CD4-positive, alpha-beta memory T cell (primary cell): ENCODE data around the gene KLC4. TPM values are rescaled to one million over a fixed set of nuclear protein-coding genes. Genes with fewer than 3 reads are reported as not detected.

Source experiments
- CTCF ChIA-PET: fragments of 350-600 bp; sonication (Branson Sonifier 250); formaldehyde crosslinking; loops from one replicate; lab custom pipeline; 2021; ENCODE audit warnings: inconsistent platforms; ENCODE audit not compliant: partially characterized antibody; lab: Charles Lee
- POLR2A ChIA-PET: fragments of 350-600 bp; sonication (Branson Sonifier 250); formaldehyde crosslinking; loops from one replicate; lab custom pipeline; 2021; ENCODE audit not compliant: partially characterized antibody; lab: Charles Lee
- DNase-seq, 5 donors: peaks; one replicate each; pipeline versions ENCODE4 v3.0.0 to v3.0.0-alpha.2; 2020 to 2022; ENCODE audit warnings: mixed read lengths in 1 of 5
- H3K27ac ChIP-seq: one replicate; pipeline ENCODE4 v1.7.0; 2013; ENCODE audit warnings: low read depth, low read length
- H3K27me3 ChIP-seq: 2 replicates; pipeline ENCODE4 v1.7.0; 2013; ENCODE audit warnings: mild to moderate bottlenecking, low read length, moderate library complexity; ENCODE audit not compliant: insufficient read depth
- H3K36me3 ChIP-seq: 2 replicates; pipeline ENCODE4 v1.7.0; 2013; ENCODE audit warnings: mild to moderate bottlenecking, low read length, moderate library complexity; ENCODE audit not compliant: insufficient read depth
- H3K4me1 ChIP-seq: 2 replicates; pipeline ENCODE4 v1.7.0; 2013; ENCODE audit warnings: mild to moderate bottlenecking, low read length, moderate library complexity; ENCODE audit not compliant: insufficient read depth
- H3K4me3 ChIP-seq, 2 donors: one replicate each; pipeline ENCODE4 v1.7.0; 2013; ENCODE audit warnings: low read length in 2 of 2, mild to moderate bottlenecking in 1 of 2
- H3K9me3 ChIP-seq, 2 donors: one replicate each; pipeline ENCODE4 v1.7.0; 2013; ENCODE audit warnings: low read length in 2 of 2, control low read depth in 1 of 2; ENCODE audit not compliant: control insufficient read depth in 1 of 2
- H3K27ac Mint-ChIP-seq, 7 donors: one replicate each; pipeline ENCODE4 v1.8.0; 2020 to 2021; ENCODE audit warnings: mixed read lengths in 7 of 7, mild to moderate bottlenecking in 6 of 7, inconsistent platforms in 3 of 7, moderate library complexity in 3 of 7
- H3K27me3 Mint-ChIP-seq, 2 donors: one replicate each; pipeline ENCODE4 v1.8.0; 2020 to 2021; ENCODE audit warnings: mixed read lengths in 2 of 2
- H3K36me3 Mint-ChIP-seq, 2 donors: one replicate each; pipeline ENCODE4 v1.8.0; 2020 to 2021; ENCODE audit warnings: mixed read lengths in 2 of 2, inconsistent platforms in 1 of 2, mild to moderate bottlenecking in 1 of 2
- H3K4me1 Mint-ChIP-seq, 4 donors: one replicate each; pipeline ENCODE4 v1.8.0; 2020 to 2021; ENCODE audit warnings: mixed read lengths in 4 of 4, mild to moderate bottlenecking in 1 of 4
- H3K4me3 Mint-ChIP-seq, 8 donors: one replicate each; pipeline ENCODE4 v1.8.0; 2020 to 2021; ENCODE audit warnings: mixed read lengths in 8 of 8, mild to moderate bottlenecking in 7 of 8, moderate library complexity in 6 of 8, inconsistent platforms in 3 of 8
- H3K9me3 Mint-ChIP-seq, 8 donors: one replicate each; pipeline ENCODE4 v1.8.0; 2020 to 2021; ENCODE audit warnings: mixed read lengths in 8 of 8, mild to moderate bottlenecking in 5 of 8, inconsistent platforms in 3 of 8, moderate library complexity in 1 of 8
- intact Hi-C: fragments of 100-400 bp; cut with micrococcal nuclease; formaldehyde crosslinking; loops from one replicate; pipeline ENCODE4 v1.15.1; 2023
- polyA plus RNA-seq, 2 donors: library from polyadenylated mRNA; unstranded; fragments of 300-500 nt; fragmentation: Illumina TruSeq; gene quantifications; one replicate each; pipeline ENCODE4 v1.2.3, GENCODE V29; 2021
- total RNA-seq, 2 experiments: library from RNA; stranded (reverse); gene quantifications; one replicate each; pipeline ENCODE4 v1.2.3, GENCODE V29; 2021

The KLC4 gene
- total and polyA plus RNA-seq, 4 experiments from 2014 or later: 9.7 to 57.0 (median 31.6) TPM

DNA sequence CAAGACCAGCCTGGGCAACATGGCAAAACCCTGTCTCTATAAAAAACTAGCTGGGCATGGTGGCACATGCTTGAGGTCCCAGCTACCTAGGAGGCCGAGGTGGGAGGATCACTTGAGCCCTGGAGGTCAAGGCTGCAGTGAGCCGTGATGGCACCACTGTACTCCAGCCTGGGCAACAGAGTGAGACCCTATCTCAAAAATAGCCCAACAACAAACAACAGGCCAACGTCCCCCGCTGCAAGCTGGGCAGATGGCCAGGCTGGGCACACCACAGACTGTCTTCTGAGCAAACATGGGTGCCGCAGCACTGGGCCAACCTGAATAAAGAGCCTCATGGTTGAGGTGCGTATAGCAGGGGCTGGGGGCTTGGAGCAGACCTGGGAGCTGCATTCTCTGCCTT, 65.0 kb downstream of the KLC4 start:
- Histone ChIP-seq H3K36me3 (no peaks in the 10 kb centered on the region), H3K9me3 (no peaks in the 10 kb centered on the region), H3K4me3 (no peak overlapping the region), H3K4me1 (no peaks in the 10 kb centered on the region), H3K27ac (no peak overlapping the region), H3K27me3 (no peaks in the 10 kb centered on the region)
- Mint-ChIP-seq H3K36me3 (no peaks in the 10 kb centered on the region), H3K27ac (no peak overlapping the region), H3K4me3 (no peak overlapping the region), H3K9me3 (no peaks in the 10 kb centered on the region), H3K27me3 (peaks cover 0 to 2% of the 10 kb centered on the region in 2 donors), H3K4me1 (no peaks in the 10 kb centered on the region)
- no peak for DNase-seq
- intact Hi-C loops: no loop called here
- ChIA-PET CTCF (no interaction called here), POLR2A (no interaction called here)

Other genes with a start within 250 kb of the KLC4 start
- 10 to 100 TPM; 89.2 to 89.8 TPM for gene RPL7L1, start 180.0 kb upstream of the KLC4 start, total RNA-seq
- 10 to 100 TPM; 39.6 to 82.2 TPM for gene RPL7L1, start 180.0 kb upstream of the KLC4 start, polyA plus RNA-seq
- gene PTCRA, start 143.6 kb upstream of the KLC4 start, total RNA-seq: not detected
- not detected for gene PTCRA, start 143.6 kb upstream of the KLC4 start, polyA plus RNA-seq
- gene CNPY3, start 130.2 kb upstream of the KLC4 start, total RNA-seq: 10 to 100 TPM; 83.4 to 86.7 TPM
- 10 to 100 TPM; 92.7 to 95.8 TPM for gene CNPY3, start 130.2 kb upstream of the KLC4 start, polyA plus RNA-seq
- gene GNMT, start 98.9 kb upstream of the KLC4 start, total RNA-seq: 1 to 10 TPM; 1.1 to 1.2 TPM
- under 1 TPM in 1 of 2 donors, not detected in 1; 0.36 TPM for gene GNMT, start 98.9 kb upstream of the KLC4 start, polyA plus RNA-seq
- gene PEX6, start 80.5 kb upstream of the KLC4 start, total RNA-seq: 10 to 100 TPM; 38.9 to 40.5 TPM
- gene PEX6, start 80.5 kb upstream of the KLC4 start, polyA plus RNA-seq: 10 to 100 TPM; 14.5 TPM
- gene PPP2R5D, start 75.1 kb upstream of the KLC4 start, total RNA-seq: 10 to 100 TPM; 36.6 to 38.0 TPM
- gene PPP2R5D, start 75.1 kb upstream of the KLC4 start, polyA plus RNA-seq: 10 to 100 TPM; 22.3 to 30.8 TPM
- gene MEA1, start 45.7 kb upstream of the KLC4 start, total RNA-seq: 10 to 100 TPM; 36.2 to 36.3 TPM
- 100 to 1,000 TPM in 1 of 2 donors, 10 to 100 TPM in 1; 84.7 to 110 TPM for gene MEA1, start 45.7 kb upstream of the KLC4 start, polyA plus RNA-seq
- gene KLHDC3, start 45.4 kb upstream of the KLC4 start, total RNA-seq: 10 to 100 TPM; 66.6 to 67.9 TPM
- gene KLHDC3, start 45.4 kb upstream of the KLC4 start, polyA plus RNA-seq: 100 to 1,000 TPM in 1 of 2 donors, 10 to 100 TPM in 1; 78.3 to 131 TPM
- 10 to 100 TPM; 56.5 to 58.7 TPM for gene RRP36, start 38.0 kb upstream of the KLC4 start, total RNA-seq
- gene RRP36, start 38.0 kb upstream of the KLC4 start, polyA plus RNA-seq: 10 to 100 TPM; 65.5 to 77.0 TPM
- gene CUL7, start 5.8 kb upstream of the KLC4 start, total RNA-seq: 10 to 100 TPM; 13.7 to 13.9 TPM
- gene CUL7, start 5.8 kb upstream of the KLC4 start, polyA plus RNA-seq: 1 to 10 TPM; 2.1 to 3.8 TPM
- 10 to 100 TPM; 55.3 to 56.5 TPM for gene MRPL2, start 197 bp upstream of the KLC4 start, total RNA-seq
- 10 to 100 TPM; 37.9 to 51.6 TPM for gene MRPL2, start 197 bp upstream of the KLC4 start, polyA plus RNA-seq
- gene PTK7, start 16.7 kb downstream of the KLC4 start, total RNA-seq: under 1 TPM; 0.26 to 0.42 TPM
- under 1 TPM in 1 of 2 donors, not detected in 1; 0.08 TPM for gene PTK7, start 16.7 kb downstream of the KLC4 start, polyA plus RNA-seq
- gene SRF, start 111.6 kb downstream of the KLC4 start, total RNA-seq: 10 to 100 TPM; 23.7 to 25.0 TPM
- gene SRF, start 111.6 kb downstream of the KLC4 start, polyA plus RNA-seq: 1 to 10 TPM; 2.3 to 7.5 TPM
- gene CUL9, start 122.6 kb downstream of the KLC4 start, total RNA-seq: 10 to 100 TPM; 93.8 to 95.2 TPM
- gene CUL9, start 122.6 kb downstream of the KLC4 start, polyA plus RNA-seq: 10 to 100 TPM in 1 of 2 donors, 1 to 10 TPM in 1; 8.3 to 16.0 TPM
- 10 to 100 TPM; 32.8 to 34.8 TPM for gene DNPH1, start 169.8 kb downstream of the KLC4 start, total RNA-seq
- 100 to 1,000 TPM in 1 of 2 donors, 10 to 100 TPM in 1; 93.5 to 159 TPM for gene DNPH1, start 169.8 kb downstream of the KLC4 start, polyA plus RNA-seq
- gene TTBK1, start 183.8 kb downstream of the KLC4 start, total RNA-seq: under 1 TPM in 1 of 2 experiments, not detected in 1; 0.06 TPM
- gene TTBK1, start 183.8 kb downstream of the KLC4 start, polyA plus RNA-seq: not detected
- gene SLC22A7, start 238.6 kb downstream of the KLC4 start, total RNA-seq: not detected
- not detected for gene SLC22A7, start 238.6 kb downstream of the KLC4 start, polyA plus RNA-seq
- gene CRIP3, start 249.2 kb downstream of the KLC4 start, total RNA-seq: 1 to 10 TPM; 1.9 to 3.0 TPM
- gene CRIP3, start 249.2 kb downstream of the KLC4 start, polyA plus RNA-seq: not detected